Measurements from ENCODE around the gene ADCY5. TPM values are rescaled to one million over a fixed set of nuclear protein-coding genes. Genes with fewer than 3 reads are reported as not detected.

The ADCY5 gene
- total RNA-seq, 1 donor from 2014 or later: 48.2 TPM

- no peak for DNase-seq (ENCODE audit: low spot score)
Measured at GRCh38 chr3:123327480-123327879, 121.4 kb downstream of the ADCY5 start.

- DNase-seq (ENCODE audit: low spot score): no peak
Measured at GRCh38 chr3:123326531-123326930, 122.4 kb downstream of the ADCY5 start.

GRCh38 chr3:123325766-123326256, 123.1 kb downstream of the ADCY5 start:
- no peak for DNase-seq (ENCODE audit: low spot score)

GRCh38 chr3:123324880-123325765, 123.8 kb downstream of the ADCY5 start:
- DNase-seq (ENCODE audit: low spot score): no peak

GRCh38 chr3:123323781-123324180, 125.1 kb downstream of the ADCY5 start:
- DNase-seq (ENCODE audit: low spot score): no peak

- no peak for DNase-seq (ENCODE audit: low spot score)
Measured at GRCh38 chr3:123322866-123323265, 126.0 kb downstream of the ADCY5 start.

- no peak for DNase-seq (ENCODE audit: low spot score)
Measured at GRCh38 chr3:123321806-123322205, 127.1 kb downstream of the ADCY5 start.

- no peak for DNase-seq (ENCODE audit: low spot score)
Measured at GRCh38 chr3:123320221-123320620, 128.7 kb downstream of the ADCY5 start.

GRCh38 chr3:123319760-123320159, 129.1 kb downstream of the ADCY5 start:
- DNase-seq (ENCODE audit: low spot score): no peak

GRCh38 chr3:123318374-123318773, 130.5 kb downstream of the ADCY5 start:
- no peak for DNase-seq (ENCODE audit: low spot score)

- no peak for DNase-seq (ENCODE audit: low spot score)
Measured at GRCh38 chr3:123317716-123318115, 131.2 kb downstream of the ADCY5 start.

- DNase-seq (ENCODE audit: low spot score): no peak
Measured at GRCh38 chr3:123315271-123315595, 133.7 kb downstream of the ADCY5 start.

GRCh38 chr3:123314359-123315270, 134.3 kb downstream of the ADCY5 start:
- no peak for DNase-seq (ENCODE audit: low spot score)

- DNase-seq (ENCODE audit: low spot score): no peak
Measured at GRCh38 chr3:123313889-123314288, 135.0 kb downstream of the ADCY5 start.

- peak; percentile 19 for DNase-seq (ENCODE audit: low spot score)
Measured at GRCh38 chr3:123312331-123313265, 136.3 kb downstream of the ADCY5 start.

- no peak for DNase-seq (ENCODE audit: low spot score)
Measured at GRCh38 chr3:123311201-123311600, 137.7 kb downstream of the ADCY5 start.

- no peak for DNase-seq (ENCODE audit: low spot score)
Measured at GRCh38 chr3:123310741-123311140, 138.1 kb downstream of the ADCY5 start.

GRCh38 chr3:123310186-123310585, 138.7 kb downstream of the ADCY5 start:
- no peak for DNase-seq (ENCODE audit: low spot score)

GRCh38 chr3:123307064-123307463, 141.8 kb downstream of the ADCY5 start:
- no peak for DNase-seq (ENCODE audit: low spot score)

GRCh38 chr3:123305192-123305591, 143.7 kb downstream of the ADCY5 start:
- DNase-seq (ENCODE audit: low spot score): no peak

- DNase-seq (ENCODE audit: low spot score): no peak
Measured at GRCh38 chr3:123303976-123304560, 144.8 kb downstream of the ADCY5 start.

Measured in umbilical cord (tissue), 2 donors.